Transverse colon (tissue), 4 donors: ENCODE data around the gene OR2V2.
"Not testable (repeated sequence)": the region's sequence is repeated elsewhere in the genome, so short reads cannot be mapped to it uniquely, and the experiment has no call there.

Source experiments
- CTCF ChIP-seq, 5 experiments: fragments of 200-600 bp in 3 of 5; fragments of 450-650 bp in 2 of 5; sonication (generic) in 3 of 5; IDR thresholded peaks; 1 replicate in 2 of 5; 2 replicates in 3 of 5; pipeline ENCODE4 v1.5.1; 2016 to 2017; ENCODE audit warnings: antibody characterized with exemption in 5 of 5, inconsistent platforms in 3 of 5, mild to moderate bottlenecking in 2 of 5, moderate library complexity in 1 of 5
- POLR2A ChIP-seq: fragments of 450-650 bp; IDR thresholded peaks from one replicate; pipeline ENCODE4 v1.6.1; 2016; ENCODE audit warnings: antibody characterized with exemption, mild to moderate bottlenecking, moderate library complexity
- POLR2AphosphoS5 ChIP-seq, 3 donors: sonication (generic); formaldehyde crosslinking; IDR thresholded peaks; one replicate each; pipeline ENCODE4 v1.6.1; 2016; ENCODE audit warnings: antibody characterized with exemption in 3 of 3

GRCh38 chr5:181104606-181105390, 42.6 kb upstream of the OR2V2 start:
- TF ChIP-seq CTCF (IDR thresholded peaks at IDR 0.05); POLR2AphosphoS5 (IDR thresholded peaks at IDR 0.05); POLR2A: not testable (repeated sequence)
